Measurements from ENCODE around the gene IFTAP. TPM values are rescaled to one million over a fixed set of nuclear protein-coding genes. Genes with fewer than 3 reads are reported as not detected.

The IFTAP gene
- total and polyA plus RNA-seq, 10 donors, result 5.8 to 15.7 (median 10.2) TPM

DNA sequence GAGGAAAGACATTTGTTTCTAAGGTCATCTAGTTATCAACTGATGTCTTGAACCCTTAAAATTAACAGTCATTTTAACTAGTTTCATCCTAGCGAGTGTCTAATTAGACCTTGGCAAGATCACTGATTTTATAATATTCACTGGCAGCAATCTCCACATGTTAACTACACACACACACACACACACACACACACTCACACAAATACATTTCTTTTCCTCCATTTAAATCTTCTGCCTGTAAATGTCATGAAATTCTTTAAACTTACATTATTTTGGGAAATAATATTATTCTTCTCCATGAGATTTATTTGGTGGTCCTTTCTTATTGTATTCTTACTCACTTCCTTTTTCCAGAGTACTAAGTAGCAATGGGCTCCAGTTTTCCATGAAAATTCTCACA, 2.9 kb upstream of the IFTAP start:
- H3K27ac ChIP-seq, result no peak overlapping the region
- 64 to 80% (median 72%) methylated on average over 1 of the region's 1 CpG for WGBS, 5 donors
- DNase-seq, result no peak
- H3K36me3 ChIP-seq, result no peaks in the 10 kb centered on the region
- H3K9me3 ChIP-seq, result no peaks in the 10 kb centered on the region
- TF ChIP-seq, protein P1, sequence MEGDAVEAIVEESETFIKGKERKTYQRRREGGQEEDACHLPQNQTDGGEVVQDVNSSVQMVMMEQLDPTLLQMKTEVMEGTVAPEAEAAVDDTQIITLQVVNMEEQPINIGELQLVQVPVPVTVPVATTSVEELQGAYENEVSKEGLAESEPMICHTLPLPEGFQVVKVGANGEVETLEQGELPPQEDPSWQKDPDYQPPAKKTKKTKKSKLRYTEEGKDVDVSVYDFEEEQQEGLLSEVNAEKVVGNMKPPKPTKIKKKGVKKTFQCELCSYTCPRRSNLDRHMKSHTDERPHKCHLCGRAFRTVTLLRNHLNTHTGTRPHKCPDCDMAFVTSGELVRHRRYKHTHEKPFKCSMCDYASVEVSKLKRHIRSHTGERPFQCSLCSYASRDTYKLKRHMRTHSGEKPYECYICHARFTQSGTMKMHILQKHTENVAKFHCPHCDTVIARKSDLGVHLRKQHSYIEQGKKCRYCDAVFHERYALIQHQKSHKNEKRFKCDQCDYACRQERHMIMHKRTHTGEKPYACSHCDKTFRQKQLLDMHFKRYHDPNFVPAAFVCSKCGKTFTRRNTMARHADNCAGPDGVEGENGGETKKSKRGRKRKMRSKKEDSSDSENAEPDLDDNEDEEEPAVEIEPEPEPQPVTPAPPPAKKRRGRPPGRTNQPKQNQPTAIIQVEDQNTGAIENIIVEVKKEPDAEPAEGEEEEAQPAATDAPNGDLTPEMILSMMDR (IDR thresholded peaks at IDR 0.05 in 8 of 11, conservative IDR thresholded peaks at IDR 0.05 in 3 of 11), result no peak
- TF ChIP-seq POLR2AphosphoS5 (IDR thresholded peaks at IDR 0.05), result no peak
- TF ChIP-seq POLR2A (IDR thresholded peaks at IDR 0.05), result no peak
- peaks cover 0 to 23% (median 7%) of the 10 kb centered on the region in 6 donors for H3K4me1 ChIP-seq
- no peak overlapping the region for H3K4me3 ChIP-seq
- intact Hi-C loops (cut with DNase I; ENCODE audit: low total_unique reads), result no loop called here
- H3K27me3 ChIP-seq (replicated peaks in 1 of 7), result peaks cover 0 to 26% (median 0%) of the 10 kb centered on the region in 7 donors

DNA sequence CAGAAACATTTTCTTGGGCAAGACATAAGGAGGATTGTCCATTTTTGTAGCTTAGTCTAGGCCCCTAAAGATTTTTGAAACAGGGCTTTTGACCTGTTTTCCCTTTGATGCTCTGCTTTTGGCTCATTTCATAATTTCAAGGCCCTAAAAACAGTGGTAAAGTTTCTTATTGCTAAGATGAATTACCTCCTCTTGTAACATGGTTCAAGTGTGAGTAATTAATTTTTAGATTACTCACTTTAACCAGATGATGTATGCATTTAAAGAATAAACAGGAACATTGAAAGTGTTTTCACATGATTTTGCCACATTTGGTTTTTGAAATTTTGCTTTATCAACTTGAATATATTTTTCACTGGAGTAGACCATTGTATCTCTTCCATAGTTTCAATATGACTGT, 2.6 kb downstream of the IFTAP start:
- TF ChIP-seq, protein P1 (IDR thresholded peaks at IDR 0.05 in 8 of 11, conservative IDR thresholded peaks at IDR 0.05 in 3 of 11), result no peak
- TF ChIP-seq POLR2AphosphoS5 (IDR thresholded peaks at IDR 0.05), result no peak
- TF ChIP-seq POLR2A (IDR thresholded peaks at IDR 0.05), result no peak
- intact Hi-C loops (cut with DNase I; ENCODE audit: low total_unique reads), result no loop called here
- no peak overlapping the region for H3K27ac ChIP-seq
- H3K4me3 ChIP-seq, result no peak overlapping the region
- no peaks in the 10 kb centered on the region for H3K36me3 ChIP-seq
- H3K4me1 ChIP-seq, result peaks cover 0 to 23% (median 7%) of the 10 kb centered on the region in 6 donors
- peaks cover 0 to 26% (median 0%) of the 10 kb centered on the region in 7 donors for H3K27me3 ChIP-seq (replicated peaks in 1 of 7)
- no peak for DNase-seq
- no peaks in the 10 kb centered on the region for H3K9me3 ChIP-seq

DNA sequence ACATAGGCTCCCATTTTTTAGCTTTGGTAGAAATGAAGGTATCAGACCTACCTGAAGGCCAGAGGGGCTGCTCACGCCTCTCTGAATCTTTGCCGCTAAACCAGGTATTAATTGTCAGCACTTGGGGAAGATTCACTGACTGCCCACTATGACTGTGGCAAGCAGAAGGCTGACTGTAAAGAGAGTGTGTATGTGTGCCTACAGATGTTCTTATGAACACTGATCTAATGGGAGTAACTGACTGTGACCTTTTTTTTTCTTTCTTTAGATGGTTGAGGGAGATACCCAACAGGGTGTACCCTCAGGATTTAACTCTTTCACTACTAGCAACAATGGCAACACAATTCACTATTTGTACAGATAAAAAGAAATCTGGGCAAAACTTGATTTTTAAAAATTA, 3.7 kb downstream of the IFTAP start, which contains the start of gene RAG2:
Gene RAG2 (minus strand): TSS at position 186 of the 400 bp plus-strand sequence. CDS start 4,068 bp downstream, outside the sequence.
- TF ChIP-seq, protein P1 (IDR thresholded peaks at IDR 0.05 in 8 of 11, conservative IDR thresholded peaks at IDR 0.05 in 3 of 11), result no peak
- TF ChIP-seq POLR2AphosphoS5 (IDR thresholded peaks at IDR 0.05) (no peak), POLR2A (IDR thresholded peaks at IDR 0.05) (no peak)
- Histone ChIP-seq H3K9me3 (no peaks in the 10 kb centered on the region), H3K4me3 (no peak within 1 kb of the TSS), H3K27ac (no peak within 1 kb of the TSS), H3K4me1 (peaks cover 0 to 23% (median 7%) of the 10 kb centered on the region in 6 donors), H3K36me3 (no peaks in the 10 kb centered on the region), H3K27me3 (replicated peaks in 1 of 7) (peaks cover 0 to 26% (median 0%) of the 10 kb centered on the region in 7 donors)
- intact Hi-C loops (cut with DNase I; ENCODE audit: low total_unique reads), result no loop called here
- 61 to 81% (median 77%) methylated on average over 2 of the region's 2 CpGs for WGBS, 5 donors
- DNase-seq, result no peak

DNA sequence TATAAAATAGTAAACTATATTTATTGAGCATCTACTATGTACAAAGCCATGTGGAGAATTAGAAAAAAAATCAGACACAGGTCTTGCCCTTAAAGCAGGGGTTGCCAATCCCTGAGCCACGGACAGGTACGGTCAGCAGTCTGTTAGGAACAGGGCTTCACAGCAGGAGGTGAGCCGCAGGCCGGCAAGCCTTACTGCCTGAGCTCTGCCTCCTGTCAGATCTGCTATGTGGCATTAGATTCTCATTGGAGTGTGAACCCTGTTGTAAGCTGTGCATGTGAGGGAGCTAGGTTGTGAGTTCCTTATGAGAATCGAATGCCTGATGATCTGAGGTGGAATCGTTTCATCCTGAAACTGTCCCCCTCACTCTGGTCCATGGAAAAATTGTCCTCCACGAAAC, 5.9 kb downstream of the IFTAP start:
- 87 to 92% (median 90%) methylated on average over 7 of the region's 7 CpGs for WGBS, 5 donors
- intact Hi-C loops (cut with DNase I; ENCODE audit: low total_unique reads), result no loop called here
- Histone ChIP-seq H3K36me3 (no peaks in the 10 kb centered on the region), H3K27ac (no peak overlapping the region), H3K9me3 (no peaks in the 10 kb centered on the region), H3K4me1 (peaks cover 0 to 8% (median 4%) of the 10 kb centered on the region in 6 donors), H3K4me3 (no peak overlapping the region), H3K27me3 (replicated peaks in 1 of 7) (peaks cover 0 to 5% (median 0%) of the 10 kb centered on the region in 7 donors)
- TF ChIP-seq, protein P1 (IDR thresholded peaks at IDR 0.05 in 8 of 11, conservative IDR thresholded peaks at IDR 0.05 in 3 of 11), result no peak
- TF ChIP-seq POLR2AphosphoS5 (IDR thresholded peaks at IDR 0.05) (no peak), POLR2A (IDR thresholded peaks at IDR 0.05) (no peak)
- DNase-seq, result no peak

Measured in spleen (tissue), 11 donors.